Mucosa of descending colon (tissue), 3 donors: Measurements from ENCODE around the gene DNAH2. TPM values are rescaled to one million over a fixed set of nuclear protein-coding genes. Genes with fewer than 3 reads are reported as not detected.

Source experiments
- ATAC-seq: fragments of 200-7000 bp; cut with Tn5 transposase; one replicate; pipeline ENCODE4 v1.9.1; 2020; ENCODE audit warnings: mild to moderate bottlenecking, moderate library complexity
- DNase-seq, 3 donors: peaks; one replicate each; pipeline ENCODE4 v3.0.0-alpha.2; 2020
- H3K36me3 ChIP-seq: fragments of 200-600 bp; one replicate; pipeline ENCODE4 v1.8.0; 2021; ENCODE audit warnings: low read depth, mild to moderate bottlenecking
- H3K4me1 ChIP-seq: fragments of 200-600 bp; one replicate; pipeline ENCODE4 v1.8.0; 2021; ENCODE audit warnings: low read depth, mild to moderate bottlenecking
- H3K4me3 ChIP-seq: fragments of 200-600 bp; one replicate; pipeline ENCODE4 v1.8.0; 2021; ENCODE audit warnings: mild to moderate bottlenecking
- H3K9me3 ChIP-seq: fragments of 200-600 bp; one replicate; pipeline ENCODE4 v1.8.0; 2021; ENCODE audit warnings: mild to moderate bottlenecking
- CTCF ChIP-seq: fragments of 200-600 bp; IDR thresholded peaks from one replicate; pipeline ENCODE4 v1.8.0; 2022; ENCODE audit warnings: antibody characterized with exemption, mild to moderate bottlenecking
- intact Hi-C, 2 donors: fragments of 100-400 bp; cut with DNase I in 1 of 2; cut with micrococcal nuclease in 1 of 2; formaldehyde crosslinking; loops; one replicate each; pipeline versions ENCODE4 v1.11.0 to v1.11.1; 2022; cut with DNase I, micrococcal nuclease
- total RNA-seq, 3 donors: library from RNA; stranded (reverse); fragmentation: NEBNext Ultra II Directional in 2 of 3; extraction: Animal tissue kit (Norgen Biotek cat#: 25700) in 2 of 3; gene quantifications; one replicate each; pipeline versions ENCODE4 v1.2.1 to v1.2.4, GENCODE V29; 2021 to 2023
- donor health status: DM: no; HTN: no; CAD: no; lungs with moderate emphysema.
- donor health status: DM: no; HTN: no; CAD: no.
- donor health status: DM: no; HTN: yes; CAD: no.

DNAH2 gene
- total RNA-seq, 3 donors from 2014 or later, result 0.19 to 0.70 (median 0.29) TPM

- intact Hi-C loops, result no loop called here
- H3K4me3 ChIP-seq, result no peak overlapping the region
- no peaks in the 10 kb centered on the region for H3K36me3 ChIP-seq
- ATAC-seq, result no peak
- no peak for TF ChIP-seq CTCF
- no peak for DNase-seq
- no peaks in the 10 kb centered on the region for H3K4me1 ChIP-seq
- no peaks in the 10 kb centered on the region for H3K9me3 ChIP-seq
Measured at GRCh38 chr17:7756968-7757367, 39.4 kb downstream of the DNAH2 start.

- no peak for DNase-seq
- TF ChIP-seq CTCF, result no peak
- no peak for ATAC-seq
- Histone ChIP-seq H3K4me1 (no peaks in the 10 kb centered on the region), H3K9me3 (no peaks in the 10 kb centered on the region), H3K4me3 (no peak overlapping the region), H3K36me3 (no peaks in the 10 kb centered on the region)
- intact Hi-C loops, result no loop called here
Measured at GRCh38 chr17:7763919-7764318, 46.4 kb downstream of the DNAH2 start.

GRCh38 chr17:7767004-7767403 is 49.5 kb downstream of the DNAH2 start:
- intact Hi-C loops, result no loop called here
- no peak for ATAC-seq
- TF ChIP-seq CTCF, result no peak
- Histone ChIP-seq H3K4me3 (no peak overlapping the region), H3K36me3 (no peaks in the 10 kb centered on the region), H3K4me1 (no peaks in the 10 kb centered on the region), H3K9me3 (no peaks in the 10 kb centered on the region)
- DNase-seq, result no peak

GRCh38 chr17:7767405-7768021 is 50.0 kb downstream of the DNAH2 start:
- TF ChIP-seq CTCF, result no peak
- Histone ChIP-seq H3K4me1 (no peaks in the 10 kb centered on the region), H3K9me3 (no peaks in the 10 kb centered on the region), H3K4me3 (no peak overlapping the region), H3K36me3 (no peaks in the 10 kb centered on the region)
- intact Hi-C loops, result no loop called here
- DNase-seq, result no peak
- ATAC-seq, result no peak

DNA sequence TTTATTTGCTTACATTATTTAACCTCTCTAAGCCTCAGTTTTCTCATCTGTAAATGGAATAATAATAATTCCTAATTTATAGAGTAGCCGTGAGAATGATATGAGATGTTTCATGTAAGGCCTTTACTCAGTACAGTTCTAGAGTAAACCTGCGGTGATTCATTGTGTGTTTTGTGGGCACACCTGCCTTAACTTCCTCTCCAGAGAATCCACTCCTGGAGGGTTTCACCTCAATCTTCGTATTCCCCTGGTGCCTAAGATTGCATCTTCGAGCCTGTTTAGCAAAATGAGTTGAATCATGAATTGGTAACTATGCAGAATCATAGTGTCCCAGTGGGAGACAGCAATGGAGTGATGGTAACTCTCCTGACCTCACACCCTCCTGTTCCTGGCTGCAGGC is 52.3 kb downstream of the DNAH2 start:
- H3K4me1 ChIP-seq, result no peaks in the 10 kb centered on the region
- no peaks in the 10 kb centered on the region for H3K36me3 ChIP-seq
- H3K9me3 ChIP-seq, result no peaks in the 10 kb centered on the region
- no peak for TF ChIP-seq CTCF
- no peak overlapping the region for H3K4me3 ChIP-seq
- intact Hi-C loops, result no loop called here
- DNase-seq (no peak), ATAC-seq (no peak)

DNA sequence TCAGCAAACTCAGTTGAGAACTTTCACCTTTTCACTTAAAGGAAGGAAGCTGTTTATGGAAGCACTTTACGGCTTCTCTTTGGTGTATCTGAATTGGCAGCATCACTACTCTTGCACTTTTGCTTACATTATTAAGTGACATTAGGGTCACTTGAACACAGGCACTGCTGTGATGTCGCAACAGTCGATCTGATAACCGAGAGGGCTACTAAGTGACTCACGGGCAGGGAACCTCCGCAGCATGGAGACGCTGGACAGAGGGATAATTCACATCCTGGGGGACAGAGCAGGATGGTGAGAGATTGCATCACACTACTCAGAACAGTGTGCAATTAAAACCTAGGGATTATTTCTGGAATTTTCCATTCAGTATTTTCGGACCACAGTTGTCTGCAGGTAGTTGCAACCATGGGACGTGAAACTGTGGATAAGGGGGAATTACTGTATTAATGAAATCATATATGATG is 56.5 kb downstream of the DNAH2 start:
- H3K9me3 ChIP-seq, result no peaks in the 10 kb centered on the region
- DNase-seq, result no peak
- intact Hi-C loops, result no loop called here

More for the DNA sequence above, 56.5 kb downstream of the DNAH2 start:
- H3K36me3 ChIP-seq, result no peaks in the 10 kb centered on the region
- no peak for TF ChIP-seq CTCF
- H3K4me1 ChIP-seq, result no peaks in the 10 kb centered on the region
- no peak for ATAC-seq
- no peak overlapping the region for H3K4me3 ChIP-seq
